ENCODE measurements around the gene HIP1R. TPM values are rescaled to one million over a fixed set of nuclear protein-coding genes. Genes with fewer than 3 reads are reported as not detected.
A peak's percentile ranks its signal among the peaks of the same experiment; 100 is the strongest.
"Not testable (repeated sequence)": the region's sequence is repeated elsewhere in the genome, so short reads cannot be mapped to it uniquely, and the experiment has no call there.

The HIP1R gene
- total RNA-seq, 1 donor from 2014 or later, result 12.9 TPM

DNA sequence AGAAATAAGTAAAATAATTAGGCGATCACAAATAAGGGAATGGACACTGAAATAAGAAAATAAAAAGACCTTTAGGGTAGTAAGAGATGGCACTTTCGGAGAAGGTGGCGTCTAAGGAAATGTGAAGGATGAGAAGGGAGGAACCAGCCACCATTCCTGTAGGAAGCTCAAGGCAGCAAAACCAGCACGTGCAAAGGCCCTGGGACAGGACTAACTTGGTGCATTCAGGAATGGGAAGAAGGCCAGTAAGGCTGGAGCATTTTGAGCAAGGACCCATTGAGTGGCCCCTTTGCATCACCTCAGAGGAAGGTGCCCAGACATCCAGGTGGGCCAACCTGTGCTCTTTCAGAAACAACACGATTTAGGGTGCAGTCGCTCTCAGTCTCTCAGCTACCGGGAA lies 61.4 kb downstream of the HIP1R start:
- ATAC-seq (ENCODE audit: poor library complexity), result no peak
- intact Hi-C loops (cut with DNase I), result no loop called here
- DNase-seq, result no peak

- DNase-seq (no peak), ATAC-seq (ENCODE audit: poor library complexity) (no peak)
- intact Hi-C loops (cut with DNase I), result no loop called here
These were observed 64.6 kb downstream of the HIP1R start for GRCh38 chr12:122899887-122900286.

GRCh38 chr12:122902854-122903692 lies 67.8 kb downstream of the HIP1R start:
- no peak for DNase-seq
- intact Hi-C loops (cut with DNase I), result no loop called here
- no peak for ATAC-seq (ENCODE audit: poor library complexity)

DNA sequence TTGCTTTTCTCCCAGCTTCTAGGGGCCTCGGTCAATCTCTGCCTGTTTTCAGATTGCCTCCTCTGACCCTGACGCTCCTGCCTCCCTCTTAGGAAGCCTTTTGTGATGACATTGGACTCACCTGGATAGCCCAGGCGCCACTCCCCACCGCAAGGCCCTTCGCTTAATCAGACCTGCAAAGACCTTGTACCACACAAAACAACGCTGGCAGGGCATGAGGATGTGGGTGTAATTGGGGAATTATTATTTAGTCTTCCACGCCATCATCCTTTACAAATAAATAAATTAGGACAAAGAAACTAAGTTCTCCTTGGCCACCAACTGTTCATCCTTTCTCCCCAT lies 68.4 kb downstream of the HIP1R start:
- intact Hi-C loops (cut with DNase I), result no loop called here
- ATAC-seq (ENCODE audit: poor library complexity) (no peak), DNase-seq (no peak)

DNA sequence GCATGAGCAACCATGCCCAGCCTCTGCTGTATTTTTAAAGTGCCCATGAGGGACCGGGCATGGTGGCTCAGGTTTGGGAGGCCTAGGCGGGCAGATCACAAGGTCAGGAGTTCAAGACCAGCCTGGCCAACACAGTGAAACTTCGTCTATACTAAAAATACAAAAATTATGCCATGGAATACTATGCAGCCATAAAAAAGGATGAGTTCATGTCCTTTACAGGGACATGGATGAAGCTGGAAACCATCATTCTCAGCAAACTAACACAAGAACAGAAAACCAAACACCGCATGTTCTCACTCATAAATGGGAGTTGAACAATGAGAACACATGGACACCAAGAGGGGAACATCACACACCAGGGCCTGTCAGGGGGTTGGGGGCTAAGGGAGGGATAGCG lies 70.0 kb downstream of the HIP1R start:
- DNase-seq; intact Hi-C loops (cut with DNase I); ATAC-seq (ENCODE audit: poor library complexity): not testable (repeated sequence)

DNA sequence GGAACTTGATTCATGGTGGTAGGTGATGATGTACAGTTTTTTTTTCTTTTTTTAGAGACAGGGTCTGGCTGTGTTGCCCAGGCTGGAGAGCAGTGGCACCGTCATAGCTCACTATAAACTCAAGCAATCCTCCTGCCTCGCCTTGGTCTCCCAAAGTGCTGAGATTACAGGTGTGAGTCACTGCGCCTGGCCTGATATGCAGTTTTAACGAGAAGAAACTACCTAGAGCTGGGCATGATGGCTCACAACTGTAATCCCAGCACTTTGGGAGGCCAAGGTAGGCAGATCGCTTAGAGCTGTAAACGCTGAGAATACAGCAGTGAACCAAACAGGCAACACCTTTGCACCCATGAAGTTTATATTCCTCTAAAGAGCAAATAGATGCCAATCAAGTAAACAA lies 73.7 kb downstream of the HIP1R start:
- ATAC-seq (ENCODE audit: poor library complexity), result peak; percentile 18
- no peak for DNase-seq
- intact Hi-C loops (cut with DNase I), result no loop called here

DNA sequence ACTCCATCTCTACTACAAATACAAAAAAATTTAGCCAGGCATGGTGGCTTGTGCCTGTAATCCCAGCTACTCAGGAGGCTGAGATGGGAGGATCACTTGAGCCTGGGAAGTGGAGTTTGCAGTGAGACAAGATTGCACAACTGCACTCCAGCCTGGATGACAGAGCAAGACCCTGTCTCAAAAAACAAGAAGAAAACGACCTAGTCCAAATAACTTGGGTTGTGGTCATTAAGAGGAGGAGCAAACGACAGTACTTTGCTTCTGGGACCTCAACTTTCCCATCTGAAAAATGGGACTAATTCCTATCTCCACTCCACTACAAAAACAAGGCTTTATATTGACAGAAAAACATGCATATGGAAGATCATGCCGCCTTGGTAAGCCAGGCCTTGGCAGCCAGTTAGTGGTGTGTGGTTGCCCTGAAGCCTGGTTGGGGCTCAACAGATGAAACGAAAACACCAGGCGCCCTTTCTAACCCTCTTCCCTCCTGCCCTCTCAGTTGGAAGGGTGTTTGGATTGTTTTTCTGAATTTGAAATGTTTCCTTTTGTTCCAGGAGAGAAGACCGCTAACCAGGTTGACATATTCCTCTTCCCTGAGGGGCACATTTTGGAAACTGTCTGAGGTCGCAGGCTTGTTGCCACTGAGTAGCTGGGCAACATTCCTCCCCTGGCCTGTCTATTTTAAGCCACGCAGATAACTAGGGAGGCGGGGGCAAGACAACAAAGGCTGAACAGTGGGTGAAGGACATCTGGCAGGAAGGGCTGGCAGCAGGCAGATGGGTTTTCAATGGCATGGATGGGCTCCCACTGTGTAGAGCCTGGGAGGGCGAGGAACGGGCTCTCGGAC lies 74.4 kb downstream of the HIP1R start:
- peak; percentile 95 for ATAC-seq (ENCODE audit: poor library complexity)
- intact Hi-C loops (cut with DNase I), result no loop called here

More for the DNA sequence above, 74.4 kb downstream of the HIP1R start:
- DNase-seq, result peak; percentile 59

Other genes starting within 250 kb of the HIP1R start
- gene HCAR2, start 132.1 kb upstream of the HIP1R start, total RNA-seq, result 0.27 TPM
- gene HCAR3, start 118.6 kb upstream of the HIP1R start, total RNA-seq, result not detected
- 0.11 TPM for gene HCAR1, start 104.6 kb upstream of the HIP1R start, total RNA-seq
- 24.3 TPM for gene DENR, start 82.6 kb upstream of the HIP1R start, total RNA-seq
- gene CCDC62, start 60.9 kb upstream of the HIP1R start, total RNA-seq, result 0.91 TPM
- gene VPS37B, start 60.7 kb downstream of the HIP1R start, total RNA-seq, result 23.9 TPM
- gene ABCB9, start 131.0 kb downstream of the HIP1R start, total RNA-seq, result 3.9 TPM
- gene OGFOD2, start 139.8 kb downstream of the HIP1R start, total RNA-seq, result 14.2 TPM
- gene ARL6IP4, start 145.2 kb downstream of the HIP1R start, total RNA-seq, result 162 TPM

Data from Right ventricle myocardium superior (tissue), 1 donor.